Activated CD4-positive, alpha-beta T cell treated with anti-CD3 and anti-CD28 coated beads for 36 hours (primary cell): ENCODE measurements around the gene OGA. TPM values are rescaled to one million over a fixed set of nuclear protein-coding genes. Genes with fewer than 3 reads are reported as not detected.

Experiments used
- ATAC-seq: fragments of 200-7000 bp; cut with Tn5 transposase; one replicate; pipeline ENCODE4 v1.10.0; 2021; ENCODE audit warnings: mild to moderate bottlenecking, moderate library complexity
- CTCF ChIA-PET: fragments of 350-600 bp; sonication (Branson Sonifier 250); formaldehyde crosslinking; loops from one replicate; lab custom pipeline; 2021; ENCODE audit warnings: antibody characterized with exemption; lab: Charles Lee
- POLR2A ChIA-PET: fragments of 350-600 bp; sonication (Branson Sonifier 250); formaldehyde crosslinking; loops from one replicate; lab custom pipeline; 2021; ENCODE audit warnings: antibody characterized with exemption, inconsistent platforms; lab: Charles Lee
- DNase-seq: peaks from one replicate; pipeline ENCODE4 v3.0.0-alpha.2; 2020
- H3K27ac Mint-ChIP-seq: one replicate; pipeline ENCODE4 v1.8.0; 2021; ENCODE audit warnings: mixed read lengths
- H3K27me3 Mint-ChIP-seq: one replicate; pipeline ENCODE4 v1.8.0; 2021; ENCODE audit warnings: mixed read lengths
- H3K36me3 Mint-ChIP-seq: one replicate; pipeline ENCODE4 v1.8.0; 2021; ENCODE audit warnings: low read depth, mixed read lengths
- H3K4me1 Mint-ChIP-seq: one replicate; pipeline ENCODE4 v1.8.0; 2021; ENCODE audit warnings: mixed read lengths
- H3K4me3 Mint-ChIP-seq: one replicate; pipeline ENCODE4 v1.8.0; 2021; ENCODE audit warnings: mild to moderate bottlenecking, moderate library complexity, mixed read lengths
- H3K9me3 Mint-ChIP-seq: one replicate; pipeline ENCODE4 v1.8.0; 2021; ENCODE audit warnings: low read depth, mixed read lengths
- intact Hi-C, 2 experiments: fragments of 100-400 bp; cut with DNase I in 1 of 2; cut with micrococcal nuclease in 1 of 2; formaldehyde crosslinking; loops; one replicate each; pipeline versions ENCODE4 v1.14.2 to v1.15.1; 2022 to 2024; cut with DNase I, micrococcal nuclease
- total RNA-seq, 2 experiments: library from RNA; stranded (reverse); gene quantifications; one replicate each; pipeline ENCODE4 v1.2.3, GENCODE V29; 2021

OGA gene
- total RNA-seq = 100 to 1,000 TPM; 113 to 124 TPM

DNA sequence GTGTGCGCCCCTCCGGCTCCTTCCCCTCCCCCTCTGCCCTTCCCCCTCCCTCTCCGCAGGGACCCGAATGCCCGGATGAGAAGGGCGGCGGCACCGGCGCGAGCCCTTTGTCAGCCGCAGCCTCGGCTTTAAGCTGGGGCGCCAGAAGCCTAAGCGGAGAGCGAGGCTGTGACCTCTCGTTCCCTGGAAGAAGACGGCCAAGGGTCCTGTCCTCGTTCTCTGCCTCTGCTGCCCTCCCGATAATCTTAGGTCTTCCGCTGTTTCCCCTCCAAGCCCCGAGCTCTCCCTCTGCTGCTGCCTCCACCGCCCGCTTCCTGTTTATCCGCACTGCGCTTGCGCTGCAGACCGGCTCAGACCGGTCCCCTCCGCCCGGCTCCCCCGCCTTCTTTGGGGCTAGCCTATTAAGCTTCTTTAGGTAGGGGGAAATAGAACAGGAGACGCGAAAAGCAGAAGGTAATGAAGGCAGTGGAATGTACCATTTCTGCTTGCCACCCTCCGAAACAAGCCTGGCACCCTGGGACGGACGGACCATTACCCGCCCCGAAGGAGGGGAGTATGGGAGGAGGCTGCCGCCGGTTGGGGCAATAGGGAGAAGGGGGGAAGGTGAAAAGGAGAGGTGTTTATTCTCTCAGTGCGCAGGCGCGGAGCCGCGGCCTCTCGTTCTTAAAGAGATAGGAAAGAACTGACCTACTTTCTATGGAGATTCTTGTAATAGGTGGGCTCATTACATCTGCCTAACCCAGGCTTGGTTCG is at the start of gene OGA:
TSS of gene OGA (minus strand) at position 326 of the 753 bp plus-strand sequence. CDS start 422 bp downstream, outside the sequence.
- no peaks in the 10 kb centered on the region for H3K27me3 Mint-ChIP-seq
- H3K27ac Mint-ChIP-seq = peak within 1 kb of the TSS; percentile 83
- H3K36me3 Mint-ChIP-seq = peaks cover 21% of the 10 kb centered on the region
- intact Hi-C loops = loop anchor here (1.0 to 10.0 kb wide), 18 partner anchors 12 to 1283 kb away; partner anchors contain the start of genes HPS6 (in 2 of the 2), NOLC1 (in 2 of the 2), NPM3 (in 2 of the 2) and ACTR1A (in 1 of the 2)
- H3K4me1 Mint-ChIP-seq = peaks cover 40% of the 10 kb centered on the region
- peak within 1 kb of the TSS; percentile 89 for H3K4me3 Mint-ChIP-seq
- POLR2A ChIA-PET = interaction anchor here (0.7 to 2.1 kb wide), 8 partner anchors 12 to 301 kb away, joined by 3 to 16 read pairs (median 4); partner anchors contain the start of genes ARMH3 and NPM3
- ATAC-seq (peak; percentile 89), DNase-seq (peak; percentile 99)
- CTCF ChIA-PET = interaction anchor here (0.6 to 2.5 kb wide), 13 partner anchors 9 to 487 kb away, joined by 3 to 16 read pairs (median 5); partner anchors contain the start of gene NPM3
- no peaks in the 10 kb centered on the region for H3K9me3 Mint-ChIP-seq

DNA sequence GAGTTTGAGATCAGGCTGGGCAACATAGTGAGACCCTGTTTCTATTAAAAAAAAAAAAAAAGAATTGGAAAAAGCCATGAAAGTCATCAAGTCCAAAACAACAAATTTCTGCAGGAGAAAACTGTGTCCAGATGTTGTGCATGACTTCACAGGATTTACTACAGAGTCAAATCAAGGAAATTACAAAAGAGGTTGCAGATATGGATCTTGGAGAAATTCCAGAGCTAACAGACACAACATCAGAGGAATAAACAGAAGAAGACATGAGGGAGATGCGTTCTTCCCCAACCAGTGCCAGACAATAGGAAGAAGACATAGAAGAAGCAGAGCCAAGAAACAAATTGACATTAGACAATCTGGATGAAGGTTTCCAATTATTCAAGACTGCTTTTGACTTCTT is 49.7 kb upstream of the OGA start:
- Mint-ChIP-seq H3K27ac (no peak overlapping the region), H3K27me3 (no peaks in the 10 kb centered on the region), H3K4me1 (peaks cover 2% of the 10 kb centered on the region), H3K4me3 (no peak overlapping the region), H3K36me3 (peaks cover 16% of the 10 kb centered on the region), H3K9me3 (peaks cover 4% of the 10 kb centered on the region)
- no peak for DNase-seq
- ATAC-seq = no peak
- POLR2A ChIA-PET = no interaction called here
- intact Hi-C loops = no loop called here
- CTCF ChIA-PET = no interaction called here

DNA sequence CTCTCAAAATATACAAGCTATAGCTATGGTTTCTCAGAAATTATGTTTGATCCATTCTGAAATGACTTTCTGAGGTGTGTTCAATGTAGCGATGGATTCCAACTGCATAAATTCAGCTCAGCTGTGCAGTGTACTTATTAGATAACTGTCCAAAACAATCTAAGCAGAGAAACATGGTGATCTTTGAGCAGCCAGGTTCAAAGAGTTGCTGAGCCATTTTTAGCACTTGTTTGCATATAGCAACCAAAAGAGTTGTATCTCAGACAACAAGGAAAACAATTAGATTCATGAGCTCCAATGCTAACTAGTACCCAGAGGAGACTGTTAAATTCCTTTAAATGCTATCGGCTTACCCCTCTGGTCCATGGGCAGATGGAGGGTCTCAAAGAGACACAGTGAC is 41.3 kb upstream of the OGA start:
- POLR2A ChIA-PET = interaction anchor here (1.3 kb wide), 1 partner anchor 68 kb away, joined by 3 read pairs; no protein-coding TSS in a partner anchor
- DNase-seq (no peak), ATAC-seq (no peak)
- H3K4me3 Mint-ChIP-seq = no peak overlapping the region
- intact Hi-C loops = no loop called here
- H3K4me1 Mint-ChIP-seq = peaks cover 5% of the 10 kb centered on the region
- H3K27me3 Mint-ChIP-seq = no peaks in the 10 kb centered on the region
- CTCF ChIA-PET = interaction anchor here (0.6 to 4.6 kb wide), 6 partner anchors 18 to 326 kb away, joined by 3 to 25 read pairs (median 9); no protein-coding TSS in a partner anchor
- H3K27ac Mint-ChIP-seq = no peak overlapping the region
- peaks cover 24% of the 10 kb centered on the region for H3K36me3 Mint-ChIP-seq
- peaks cover 8% of the 10 kb centered on the region for H3K9me3 Mint-ChIP-seq

DNA sequence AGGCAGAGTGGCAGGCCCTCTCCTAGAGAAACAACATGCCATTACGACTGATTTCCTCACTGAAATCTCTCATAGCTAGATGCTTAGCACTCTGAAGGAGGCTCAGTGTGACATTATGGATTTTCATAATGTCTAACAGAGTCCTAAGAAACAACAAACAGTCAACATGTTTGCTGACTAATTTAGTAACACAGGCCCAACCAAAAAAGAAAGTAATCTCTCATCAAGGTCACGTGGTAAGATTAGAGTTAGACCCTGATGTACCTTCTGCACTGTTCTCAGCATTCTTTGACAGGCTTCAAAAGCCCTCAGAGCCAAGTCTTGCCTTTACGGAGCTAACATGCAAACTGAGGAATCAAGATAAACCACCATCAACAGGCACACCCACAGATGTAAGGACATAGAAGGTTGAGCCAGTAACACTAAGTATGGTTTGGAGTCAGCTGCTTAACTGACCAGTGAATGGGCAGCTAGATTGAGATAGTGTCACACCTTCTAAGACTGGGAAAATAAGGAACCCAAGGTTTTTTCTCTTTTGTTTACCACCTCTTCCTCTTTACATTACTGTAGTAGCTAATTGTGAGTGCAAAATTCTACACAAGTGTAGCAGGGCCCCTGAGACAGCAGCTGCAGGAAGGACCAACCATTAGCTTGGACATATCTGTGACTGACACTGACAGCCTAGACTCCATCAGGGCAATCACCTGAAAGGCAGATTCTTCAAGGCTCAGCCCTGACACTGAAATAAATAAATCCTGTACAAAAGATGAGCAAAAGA is 40.7 kb upstream of the OGA start:
- DNase-seq = no peak
- Mint-ChIP-seq H3K9me3 (peaks cover 8% of the 10 kb centered on the region), H3K4me1 (peaks cover 4% of the 10 kb centered on the region), H3K27me3 (no peaks in the 10 kb centered on the region), H3K27ac (no peak overlapping the region), H3K4me3 (no peak overlapping the region), H3K36me3 (peaks cover 20% of the 10 kb centered on the region)
- ATAC-seq = peak; percentile 55
- ChIA-PET POLR2A (interaction anchor here (1.3 kb wide), 1 partner anchor 69 kb away, joined by 3 read pairs; no protein-coding TSS in a partner anchor), CTCF (interaction anchor here (0.5 to 4.6 kb wide), 14 partner anchors 11 to 1376 kb away, joined by 3 to 25 read pairs (median 3); no protein-coding TSS in a partner anchor)
- intact Hi-C loops = no loop called here

DNA sequence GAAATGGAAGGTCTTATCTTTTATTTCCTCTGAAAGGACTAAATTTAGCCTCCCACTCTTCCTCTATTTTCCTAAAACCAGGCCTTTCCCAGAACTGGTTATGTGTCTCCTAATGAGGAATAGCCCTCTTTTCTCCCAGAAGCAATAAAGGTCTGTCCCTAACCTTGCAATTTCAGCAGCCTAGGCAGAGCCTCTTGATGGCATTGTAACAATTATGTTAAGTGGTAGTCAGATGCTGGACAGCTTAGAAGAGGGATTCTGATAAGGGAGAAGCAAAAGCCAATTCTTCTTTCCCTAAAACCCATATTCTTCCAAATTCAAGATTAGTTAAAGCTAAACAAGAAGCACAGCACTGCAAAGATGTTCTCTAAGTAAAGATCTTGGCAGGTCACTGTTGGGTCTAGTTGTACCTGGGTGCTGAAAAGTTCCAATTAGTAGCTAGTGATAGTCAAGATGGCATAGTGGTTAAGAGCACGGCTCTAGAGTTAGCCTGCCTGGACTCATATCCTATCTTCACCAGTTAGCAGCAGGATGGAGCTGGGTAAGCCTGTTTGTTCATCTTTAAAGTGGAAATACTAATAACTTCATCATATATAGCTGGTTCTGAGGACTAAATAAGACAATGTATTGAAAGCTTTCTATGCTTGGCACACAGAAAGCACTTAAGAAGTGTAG is 39.7 kb upstream of the OGA start:
- Mint-ChIP-seq H3K36me3 (peaks cover 20% of the 10 kb centered on the region), H3K27me3 (no peaks in the 10 kb centered on the region), H3K4me3 (no peak overlapping the region), H3K27ac (no peak overlapping the region), H3K9me3 (peaks cover 8% of the 10 kb centered on the region), H3K4me1 (peaks cover 4% of the 10 kb centered on the region)
- intact Hi-C loops = no loop called here
- CTCF ChIA-PET = interaction anchor here (0.5 to 4.6 kb wide), 12 partner anchors 10 to 1375 kb away, joined by 3 to 25 read pairs (median 4); no protein-coding TSS in a partner anchor
- POLR2A ChIA-PET = no interaction called here
- no peak for ATAC-seq
- no peak for DNase-seq

DNA sequence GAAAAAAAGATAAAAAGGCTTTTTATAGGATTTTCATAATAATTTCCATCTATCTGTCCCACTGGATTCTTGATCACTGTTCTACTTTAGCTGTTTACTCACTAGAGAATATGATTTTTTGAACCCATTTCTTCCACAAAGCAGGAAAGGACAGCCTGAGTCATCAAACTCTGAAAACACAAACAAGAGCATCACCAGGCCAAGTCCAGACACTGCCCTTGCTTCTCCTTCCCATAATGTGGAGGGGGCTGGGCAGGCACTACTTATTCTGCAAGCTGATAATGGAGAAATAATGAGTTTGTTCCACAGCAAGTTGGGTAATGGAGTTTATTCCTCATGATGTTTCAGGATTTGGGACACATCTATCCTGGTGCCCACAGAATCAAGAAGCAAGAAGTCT is 38.4 kb upstream of the OGA start:
- POLR2A ChIA-PET = no interaction called here

DNA sequence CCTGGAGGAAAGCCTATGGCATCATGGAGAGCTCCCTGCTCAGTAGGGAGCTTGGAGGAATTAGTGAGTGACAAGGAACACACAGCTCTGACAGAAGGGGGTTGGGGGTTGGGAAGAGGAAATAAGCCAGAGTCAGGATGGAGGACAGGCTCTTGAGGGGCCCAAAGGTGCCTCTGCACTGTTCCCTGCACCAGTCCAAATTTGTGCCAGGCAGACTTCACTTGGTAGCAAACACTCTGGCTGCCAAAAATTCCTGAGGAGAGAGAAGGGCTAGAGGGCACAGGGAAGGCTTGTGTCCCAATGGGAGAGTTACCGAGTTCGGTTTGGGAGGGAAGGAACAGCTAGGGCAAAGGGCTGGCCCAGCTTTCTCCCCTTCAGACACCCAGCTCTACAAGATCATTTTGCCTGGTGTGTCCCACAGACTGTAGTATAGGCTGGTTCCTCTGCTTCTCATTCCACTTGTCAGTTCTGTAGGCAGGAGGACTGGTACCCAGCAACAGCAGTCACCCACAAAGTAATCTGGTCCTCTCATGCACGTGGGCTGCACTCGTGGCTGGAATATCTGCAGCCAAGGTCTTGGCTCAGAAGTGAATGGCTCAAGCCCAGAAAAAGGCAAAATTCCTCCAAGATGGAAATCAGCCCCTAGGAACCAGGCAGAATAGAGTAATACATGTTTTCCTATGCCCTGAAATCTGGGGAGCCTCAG is 33.3 kb upstream of the OGA start:
- Mint-ChIP-seq H3K36me3 (peaks cover 12% of the 10 kb centered on the region), H3K27ac (no peak overlapping the region), H3K27me3 (no peaks in the 10 kb centered on the region), H3K4me3 (no peak overlapping the region), H3K9me3 (no peaks in the 10 kb centered on the region), H3K4me1 (no peaks in the 10 kb centered on the region)
- no peak for DNase-seq
- ATAC-seq = no peak
- ChIA-PET POLR2A (no interaction called here), CTCF (interaction anchor here (0.6 to 3.8 kb wide), 4 partner anchors 10 to 507 kb away, joined by 3 to 18 read pairs (median 4); no protein-coding TSS in a partner anchor)
- intact Hi-C loops = no loop called here

More for the DNA sequence above, 38.4 kb upstream of the OGA start:
- peaks cover 4% of the 10 kb centered on the region for H3K4me1 Mint-ChIP-seq
- H3K36me3 Mint-ChIP-seq = peaks cover 13% of the 10 kb centered on the region
- H3K27me3 Mint-ChIP-seq = no peaks in the 10 kb centered on the region
- peaks cover 8% of the 10 kb centered on the region for H3K9me3 Mint-ChIP-seq
- CTCF ChIA-PET = interaction anchor here (0.7 to 2.6 kb wide), 3 partner anchors 16 to 194 kb away, joined by 3 to 9 read pairs (median 7); no protein-coding TSS in a partner anchor
- ATAC-seq (no peak), DNase-seq (no peak)
- intact Hi-C loops = no loop called here
- no peak overlapping the region for H3K4me3 Mint-ChIP-seq
- H3K27ac Mint-ChIP-seq = no peak overlapping the region

DNA sequence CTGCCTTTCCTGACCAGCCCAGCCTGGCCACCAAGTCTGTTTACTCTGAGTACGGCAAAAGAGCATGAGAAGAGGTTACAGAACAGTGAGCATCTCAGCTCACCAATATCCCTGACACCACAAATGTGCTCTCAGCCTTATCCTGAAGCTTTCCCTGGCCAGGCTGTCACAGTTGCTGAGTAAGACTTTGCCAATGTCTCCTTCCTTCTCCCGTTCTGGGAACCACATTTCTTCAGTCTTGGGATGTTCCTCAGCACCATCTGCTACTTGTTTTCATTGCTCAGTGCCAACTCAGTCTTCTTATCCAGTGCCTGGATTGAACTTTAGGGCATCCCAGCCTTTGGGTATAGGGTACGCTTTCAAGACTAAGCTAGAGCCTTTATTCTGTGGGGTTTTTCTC is 32.5 kb upstream of the OGA start:
- no peak overlapping the region for H3K4me3 Mint-ChIP-seq
- H3K4me1 Mint-ChIP-seq = no peaks in the 10 kb centered on the region
- ChIA-PET CTCF (interaction anchor here (0.6 to 3.8 kb wide), 4 partner anchors 9 to 248 kb away, joined by 3 to 18 read pairs (median 4); no protein-coding TSS in a partner anchor), POLR2A (no interaction called here)
- no peaks in the 10 kb centered on the region for H3K27me3 Mint-ChIP-seq
- H3K36me3 Mint-ChIP-seq = peaks cover 15% of the 10 kb centered on the region
- no peak for DNase-seq
- intact Hi-C loops = no loop called here
- H3K27ac Mint-ChIP-seq = no peak overlapping the region
- H3K9me3 Mint-ChIP-seq = no peaks in the 10 kb centered on the region
- no peak for ATAC-seq

DNA sequence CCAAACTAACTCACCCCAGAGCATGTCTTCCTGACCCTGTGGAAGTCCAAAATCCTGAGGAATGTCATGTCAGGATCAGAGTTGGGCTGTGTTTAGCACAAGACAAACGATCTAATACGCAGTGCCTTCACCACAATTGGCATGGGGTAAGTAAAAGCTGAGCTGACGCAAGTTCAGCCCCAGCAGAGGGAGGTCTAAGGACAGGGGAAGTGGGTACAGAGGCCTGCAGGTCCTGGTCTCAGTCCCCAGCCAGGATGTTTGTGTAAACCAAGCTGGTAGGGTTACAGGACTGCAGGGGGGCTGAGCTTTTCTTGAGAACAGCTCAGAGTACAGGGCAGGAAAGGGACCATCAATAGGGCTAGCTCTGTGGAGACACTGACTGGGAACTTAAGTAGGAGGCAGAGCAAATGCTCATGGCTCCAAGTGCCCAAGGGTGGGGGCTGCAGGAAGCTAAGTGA is 30.7 kb upstream of the OGA start:
- no peak overlapping the region for H3K27ac Mint-ChIP-seq
- no peak for ATAC-seq
- no peaks in the 10 kb centered on the region for H3K27me3 Mint-ChIP-seq
- H3K4me1 Mint-ChIP-seq = peaks cover 6% of the 10 kb centered on the region
- H3K4me3 Mint-ChIP-seq = no peak overlapping the region
- intact Hi-C loops = no loop called here
- ChIA-PET POLR2A (interaction anchor here (1.2 kb wide), 1 partner anchor 8 kb away, joined by 3 read pairs; no protein-coding TSS in a partner anchor), CTCF (interaction anchor here (0.6 to 1.8 kb wide), 4 partner anchors 9 to 161 kb away, joined by 3 to 4 read pairs (median 3); no protein-coding TSS in a partner anchor)
- no peak for DNase-seq
- no peaks in the 10 kb centered on the region for H3K9me3 Mint-ChIP-seq
- peaks cover 15% of the 10 kb centered on the region for H3K36me3 Mint-ChIP-seq

DNA sequence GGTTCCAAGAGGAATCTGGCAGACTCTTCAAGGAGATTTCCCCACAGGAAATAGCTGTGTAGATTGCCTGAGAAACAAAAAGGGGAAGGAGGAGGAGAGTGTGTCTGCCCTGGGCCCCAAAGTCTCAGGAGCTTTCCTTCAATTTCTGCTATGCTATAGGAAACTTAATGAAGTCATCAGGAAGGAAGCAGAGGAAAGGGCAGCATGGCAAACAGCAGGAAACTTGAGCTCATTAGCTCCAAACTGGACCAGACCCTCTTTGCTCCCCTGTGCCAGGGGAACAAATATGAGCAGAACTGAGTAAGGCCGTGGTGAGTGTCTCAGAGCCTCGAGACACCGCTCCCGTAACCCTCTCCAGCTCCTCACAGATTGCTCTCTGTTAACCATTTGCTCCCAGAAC is 30.2 kb upstream of the OGA start:
- ATAC-seq = no peak
- CTCF ChIA-PET = interaction anchor here (1.0 to 1.8 kb wide), 2 partner anchors 10 to 161 kb away, joined by 3 to 4 read pairs; no protein-coding TSS in a partner anchor
- no peaks in the 10 kb centered on the region for H3K9me3 Mint-ChIP-seq
- intact Hi-C loops = no loop called here
- no peak overlapping the region for H3K4me3 Mint-ChIP-seq
- H3K36me3 Mint-ChIP-seq = peaks cover 15% of the 10 kb centered on the region
- no peak for DNase-seq
- no peak overlapping the region for H3K27ac Mint-ChIP-seq
- POLR2A ChIA-PET = interaction anchor here (0.6 kb wide), 1 partner anchor 508 kb away, joined by 9 read pairs; no protein-coding TSS in a partner anchor
- H3K4me1 Mint-ChIP-seq = peaks cover 6% of the 10 kb centered on the region
- no peaks in the 10 kb centered on the region for H3K27me3 Mint-ChIP-seq
